ENCODE measurements around the gene CARD6. TPM values are rescaled to one million over a fixed set of nuclear protein-coding genes. Genes with fewer than 3 reads are reported as not detected.

The CARD6 gene
- total and polyA plus RNA-seq, 2 of the 8 experiments (the other 6 are each of a cell fraction or from before 2014, with no cell fraction given), result 0.41 to 0.50 TPM

- Histone ChIP-seq H4K5ac (ENCODE audit: insufficient read length, low read depth, low read length) (no peak overlapping the region), H2BK120ac (replicated peaks; ENCODE audit: low read depth, low read length) (no peak overlapping the region), H3K4me2 (ENCODE audit: insufficient read depth in 1 of 2, low read depth in 2 of 2, low read length in 2 of 2) (peak overlapping the region; percentile 42 to 81; a peak in 3 of 4 replicates), H3K79me2 (ENCODE audit: control insufficient read depth in 1 of 2, insufficient read depth in 2 of 2, low read length in 2 of 2) (peaks cover 25 to 61% of the 10 kb centered on the region in 2 experiments), H2BK15ac (ENCODE audit: low read length) (no peak overlapping the region), H3K18ac (ENCODE audit: extremely low read depth, low read length) (no peak overlapping the region), H3K4me3 (ENCODE audit: extremely low read depth in 1 of 4, insufficient read depth in 2 of 4, low read depth in 3 of 4, low read length in 4 of 4) (peak overlapping the region; percentile 68 to 98 (median 92); a peak in 4 of 8 replicates), H4K20me1 (replicated peaks in 1 of 2; ENCODE audit: control insufficient read depth in 1 of 2, insufficient read depth in 2 of 2, low read length in 2 of 2) (peaks cover 0 to 3% of the 10 kb centered on the region in 2 experiments), H2BK20ac (ENCODE audit: low read length) (no peak overlapping the region), H3K79me1 (ENCODE audit: low read depth, low read length) (no peaks in the 10 kb centered on the region; the same call in 1 of the 2 replicates), H3K23me2 (ENCODE audit: low read depth, low read length) (no peaks in the 10 kb centered on the region; the same call in 1 of the 2 replicates), H3K4ac (replicated peaks; ENCODE audit: insufficient read length, low read depth, low read length) (no peak overlapping the region), H2BK5ac (ENCODE audit: low read depth, low read length) (no peak overlapping the region), H3K4me1 (replicated peaks in 1 of 4; ENCODE audit: control insufficient read depth in 3 of 4, insufficient read depth in 4 of 4, low read length in 3 of 4) (peaks cover 0 to 5% (median 0%) of the 10 kb centered on the region in 4 experiments; a peak in 2 of 7 replicates), H3K36me3 (ENCODE audit: control insufficient read depth in 2 of 4, insufficient read depth in 4 of 4, low read length in 3 of 4) (no peaks in the 10 kb centered on the region; a peak in 1 of 8 replicates), H3K56ac (replicated peaks; ENCODE audit: insufficient read length, low read depth, low read length) (no peak overlapping the region), H3K9me3 (ENCODE audit: insufficient read depth in 2 of 2, low read depth in 1 of 2, low read length in 1 of 2) (no peaks in the 10 kb centered on the region; a peak in 1 of 4 replicates), H3K27me3 (replicated peaks in 1 of 4; ENCODE audit: control insufficient read depth in 3 of 4, extremely low read depth in 1 of 4, insufficient read depth in 3 of 4, low read length in 3 of 4) (no peaks in the 10 kb centered on the region), H4K91ac (replicated peaks; ENCODE audit: insufficient read length, low read length) (no peak overlapping the region), H2AFZ (ENCODE audit: low read length) (no peak overlapping the region), H3K9ac (replicated peaks in 1 of 4; ENCODE audit: extremely low read depth in 1 of 4, low read depth in 3 of 4, low read length in 3 of 4) (peak overlapping the region in 1 of 4 experiments; percentile 46; a peak in 1 of 7 replicates), H3K14ac (ENCODE audit: insufficient read length) (no peak overlapping the region), H3K27ac (ENCODE audit: low read depth, low read length) (no peak overlapping the region), H2AK5ac (ENCODE audit: low read depth, low read length) (no peak overlapping the region), H2BK12ac (ENCODE audit: low read depth, low read length) (no peak overlapping the region), H4K8ac (ENCODE audit: extremely low read depth, insufficient read depth, low read length) (no peak overlapping the region), H3K23ac (ENCODE audit: insufficient read length) (no peak overlapping the region)
- CTCF ChIA-PET (ENCODE audit: partially characterized antibody), result no interaction called here
- 90% methylated on average over 3 of the region's 3 CpGs; no CpG with 5 or more reads in 1 of the 2 experiments for WGBS, 2 experiments (ENCODE audit: extremely low coverage in 1 of 2, insufficient coverage in 1 of 2, insufficient read length in 1 of 2, insufficient replicate concordance in 2 of 2, low coverage in 1 of 2, low lambda C conversion rate in 2 of 2, missing lambda C conversion rate in 1 of 2)
- POLR2A ChIA-PET (ENCODE audit: partially characterized antibody), result interaction anchor here (1.1 to 2.0 kb wide), 2 partner anchors 10 to 39 kb away, joined by 4 to 9 read pairs; partner anchors contain the start of gene RPL37
- DNase-seq (ENCODE audit: low read depth in 1 of 2, low spot score in 2 of 2), result no peak
- no peak for FAIRE-seq
- TF ChIP-seq SAP30 (IDR thresholded peaks at IDR 0.05; ENCODE audit: insufficient read depth, insufficient replicate concordance, low read length) (no peak), RNF2 (IDR thresholded peaks at IDR 0.05; ENCODE audit: borderline replicate concordance, low read depth, low read length, missing control alignments, poor library complexity, severe bottlenecking) (no peak), SIX5 (IDR thresholded peaks at IDR 0.05; ENCODE audit: low read depth, low read length) (no peak), FOSL1 (IDR thresholded peaks at IDR 0.05; ENCODE audit: insufficient read depth, low read depth, low read length) (no peak), SP2 (IDR thresholded peaks at IDR 0.05; ENCODE audit: low read length) (no peak), CBX5 (IDR thresholded peaks at IDR 0.05; ENCODE audit: low read depth, low read length) (no peak), KDM4A (IDR thresholded peaks at IDR 0.05; ENCODE audit: low read depth, low read length, severe bottlenecking) (no peak), E2F6 (IDR thresholded peaks at IDR 0.05) (no peak), GABPA (IDR thresholded peaks at IDR 0.05; ENCODE audit: borderline replicate concordance, insufficient read depth, low read length) (no peak)
Observed at GRCh38 chr5:40796487-40796889, 44.7 kb upstream of the CARD6 start.

Data from H1 (cell line).